ENCODE measurements around the gene DIP2C.
"Not testable (repeated sequence)": the region's sequence is repeated elsewhere in the genome, so short reads cannot be mapped to it uniquely, and the experiment has no call there.

Gene DIP2C

GRCh38 chr10:311901-312665 lies 377.4 kb downstream of the DIP2C start:
- DNase-seq = no peak

GRCh38 chr10:310976-311639 lies 378.4 kb downstream of the DIP2C start:
- no peak for DNase-seq

- DNase-seq = no peak
Observed at GRCh38 chr10:310371-310770, 379.1 kb downstream of the DIP2C start.

- no peak for DNase-seq
Observed at GRCh38 chr10:308572-309085, 380.8 kb downstream of the DIP2C start.

GRCh38 chr10:308101-308500 lies 381.4 kb downstream of the DIP2C start:
- DNase-seq = no peak

GRCh38 chr10:307659-308058 lies 381.8 kb downstream of the DIP2C start:
- no peak for DNase-seq

- DNase-seq = peak; percentile 5
Observed at GRCh38 chr10:306675-307185, 382.7 kb downstream of the DIP2C start.

- DNase-seq = peak; percentile 57
Observed at GRCh38 chr10:306007-306674, 383.3 kb downstream of the DIP2C start.

GRCh38 chr10:305034-305433 lies 384.4 kb downstream of the DIP2C start:
- DNase-seq = no peak

- no peak for DNase-seq
Observed at GRCh38 chr10:301536-301935, 387.9 kb downstream of the DIP2C start.

- not testable (repeated sequence) for DNase-seq
Observed at GRCh38 chr10:300580-300979, 388.9 kb downstream of the DIP2C start.

- no peak for DNase-seq
Observed at GRCh38 chr10:299969-300368, 389.5 kb downstream of the DIP2C start.

- no peak for DNase-seq
Observed at GRCh38 chr10:299512-299911, 390.0 kb downstream of the DIP2C start.

- DNase-seq = no peak
Observed at GRCh38 chr10:298033-298432, 391.4 kb downstream of the DIP2C start.

- no peak for DNase-seq
Observed at GRCh38 chr10:297567-297966, 391.9 kb downstream of the DIP2C start.

- DNase-seq = no peak
Observed at GRCh38 chr10:293636-294035, 395.8 kb downstream of the DIP2C start.

GRCh38 chr10:290026-290725 lies 399.3 kb downstream of the DIP2C start:
- no peak for DNase-seq

GRCh38 chr10:289581-289980 lies 399.9 kb downstream of the DIP2C start:
- no peak for DNase-seq

- DNase-seq = no peak
Observed at GRCh38 chr10:288316-289200, 400.9 kb downstream of the DIP2C start.

GRCh38 chr10:287814-288213 lies 401.7 kb downstream of the DIP2C start:
- no peak for DNase-seq

- DNase-seq = no peak
Observed at GRCh38 chr10:287026-287709, 402.3 kb downstream of the DIP2C start.

Measured in NCI-H1436 (cell line).